Neural progenitor cell (in vitro differentiated cells): ENCODE data around the gene SRSF9. TPM values are rescaled to one million over a fixed set of nuclear protein-coding genes. Genes with fewer than 3 reads are reported as not detected.
"Not testable (repeated sequence)": the region's sequence is repeated elsewhere in the genome, so short reads cannot be mapped to it uniquely, and the experiment has no call there.

Source experiments
- DNase-seq: peaks from one replicate; pipeline ENCODE4 v3.0.0-alpha.2; 2016; ENCODE audit warnings: low spot score
- H2AFZ ChIP-seq: fragments of 200-600 bp; sonication (generic); replicated peaks from 2 replicates; pipeline ENCODE4 v1.6.1; 2016; ENCODE audit warnings: antibody characterized with exemption
- H3F3A ChIP-seq: fragments of 200-600 bp; sonication (generic); 2 replicates; pipeline ENCODE4 v1.6.1; 2016; ENCODE audit warnings: antibody characterized with exemption, low read depth
- H3K27ac ChIP-seq: fragments of 200-600 bp; sonication (generic); 2 replicates; pipeline ENCODE4 v1.5.1; 2016; ENCODE audit warnings: mild to moderate bottlenecking
- H3K27me3 ChIP-seq: fragments of 200-600 bp; sonication (generic); 2 replicates; pipeline ENCODE4 v1.6.1; 2016; ENCODE audit warnings: mild to moderate bottlenecking, moderate library complexity
- H3K36me3 ChIP-seq: fragments of 200-600 bp; sonication (generic); 2 replicates; pipeline ENCODE4 v1.5.1; 2016
- H3K4me1 ChIP-seq: fragments of 200-600 bp; sonication (generic); 2 replicates; pipeline ENCODE4 v1.6.1; 2016; ENCODE audit warnings: mixed run types
- H3K4me2 ChIP-seq: fragments of 200-600 bp; sonication (generic); 2 replicates; pipeline ENCODE4 v1.6.1; 2016
- H3K4me3 ChIP-seq: fragments of 200-600 bp; sonication (generic); 2 replicates; pipeline ENCODE4 v1.5.1; 2016
- H3K79me2 ChIP-seq: fragments of 200-600 bp; sonication (generic); 2 replicates; pipeline ENCODE4 v1.6.1; 2016; ENCODE audit warnings: low read depth
- H3K9ac ChIP-seq: fragments of 200-600 bp; sonication (generic); 2 replicates; pipeline ENCODE4 v1.6.1; 2016
- H3K9me3 ChIP-seq: fragments of 200-600 bp; sonication (generic); 2 replicates; pipeline ENCODE4 v1.5.1; 2016; ENCODE audit warnings: low read depth
- H4K20me1 ChIP-seq: fragments of 200-600 bp; sonication (generic); 2 replicates; pipeline ENCODE4 v1.6.1; 2016; ENCODE audit warnings: low read depth
- H3K27ac Mint-ChIP-seq: 3 replicates; pipeline ENCODE4 v1.8.0; 2021; ENCODE audit warnings: mixed read lengths
- H3K27me3 Mint-ChIP-seq: 2 replicates; pipeline ENCODE4 v1.8.0; 2022; ENCODE audit warnings: low read depth, mild to moderate bottlenecking, inconsistent platforms, moderate library complexity, mixed read lengths; ENCODE audit not compliant: insufficient read depth
- H3K36me3 Mint-ChIP-seq: 3 replicates; pipeline ENCODE4 v1.8.0; 2021; ENCODE audit warnings: mixed read lengths
- H3K4me1 Mint-ChIP-seq: 3 replicates; pipeline ENCODE4 v1.8.0; 2021; ENCODE audit warnings: mixed read lengths
- H3K4me3 Mint-ChIP-seq: 3 replicates; pipeline ENCODE4 v1.8.0; 2021; ENCODE audit warnings: mild to moderate bottlenecking, moderate library complexity, mixed read lengths
- H3K9me3 Mint-ChIP-seq: 3 replicates; pipeline ENCODE4 v1.8.0; 2020; ENCODE audit warnings: mixed read lengths
- EZH2 ChIP-seq: fragments of 200-600 bp; sonication (generic); IDR thresholded peaks from 2 replicates; pipeline ENCODE4 v1.6.1; 2017; ENCODE audit warnings: antibody characterized with exemption, mild to moderate bottlenecking, moderate library complexity
- EZH2phosphoT487 ChIP-seq: fragments of 200-600 bp; sonication (generic); IDR thresholded peaks from 2 replicates; pipeline ENCODE4 v1.6.1; 2017; ENCODE audit warnings: antibody characterized with exemption
- total RNA-seq: library from RNA; depleted of rRNA; stranded (reverse); fragments of >200 nt; gene quantifications from 2 replicates; pipeline ENCODE4 v1.2.3, GENCODE V29; 2015; ENCODE audit warnings: low replicate concordance
- TF ChIP-seq, protein P1 (sequence below): fragments of 200-600 bp; sonication (generic); IDR thresholded peaks from 2 replicates; pipeline ENCODE4 v1.5.1; 2017; ENCODE audit warnings: antibody characterized with exemption, mild to moderate bottlenecking

SRSF9 gene
- total RNA-seq, 1 donor from 2014 or later, result 273 TPM

- H3K36me3 Mint-ChIP-seq, result peaks cover 10% of the 10 kb centered on the region
- no peaks in the 10 kb centered on the region for H3K9me3 Mint-ChIP-seq
- Histone ChIP-seq H3K9me3 (no peaks in the 10 kb centered on the region), H3F3A (peaks cover 35% of the 10 kb centered on the region), H3K36me3 (no peaks in the 10 kb centered on the region), H2AFZ (no peak overlapping the region), H4K20me1 (peaks cover 8% of the 10 kb centered on the region), H3K4me1 (peaks cover 12% of the 10 kb centered on the region), H3K79me2 (peaks cover 76% of the 10 kb centered on the region), H3K9ac (no peak overlapping the region), H3K4me3 (no peak overlapping the region), H3K27ac (no peak overlapping the region), H3K27me3 (no peaks in the 10 kb centered on the region), H3K4me2 (no peak overlapping the region)
- H3K27ac Mint-ChIP-seq, result no peak overlapping the region
- H3K27me3 Mint-ChIP-seq, result peaks cover 2% of the 10 kb centered on the region
- peaks cover 24% of the 10 kb centered on the region for H3K4me1 Mint-ChIP-seq
- TF ChIP-seq EZH2 (no peak), EZH2phosphoT487 (no peak)
- TF ChIP-seq, protein P1, sequence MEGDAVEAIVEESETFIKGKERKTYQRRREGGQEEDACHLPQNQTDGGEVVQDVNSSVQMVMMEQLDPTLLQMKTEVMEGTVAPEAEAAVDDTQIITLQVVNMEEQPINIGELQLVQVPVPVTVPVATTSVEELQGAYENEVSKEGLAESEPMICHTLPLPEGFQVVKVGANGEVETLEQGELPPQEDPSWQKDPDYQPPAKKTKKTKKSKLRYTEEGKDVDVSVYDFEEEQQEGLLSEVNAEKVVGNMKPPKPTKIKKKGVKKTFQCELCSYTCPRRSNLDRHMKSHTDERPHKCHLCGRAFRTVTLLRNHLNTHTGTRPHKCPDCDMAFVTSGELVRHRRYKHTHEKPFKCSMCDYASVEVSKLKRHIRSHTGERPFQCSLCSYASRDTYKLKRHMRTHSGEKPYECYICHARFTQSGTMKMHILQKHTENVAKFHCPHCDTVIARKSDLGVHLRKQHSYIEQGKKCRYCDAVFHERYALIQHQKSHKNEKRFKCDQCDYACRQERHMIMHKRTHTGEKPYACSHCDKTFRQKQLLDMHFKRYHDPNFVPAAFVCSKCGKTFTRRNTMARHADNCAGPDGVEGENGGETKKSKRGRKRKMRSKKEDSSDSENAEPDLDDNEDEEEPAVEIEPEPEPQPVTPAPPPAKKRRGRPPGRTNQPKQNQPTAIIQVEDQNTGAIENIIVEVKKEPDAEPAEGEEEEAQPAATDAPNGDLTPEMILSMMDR, result no peak
- peak overlapping the region; percentile 100 for H3K4me3 Mint-ChIP-seq
- DNase-seq, result no peak
Measured at GRCh38 chr12:120447992-120448391, 21.6 kb downstream of the SRSF9 start.

DNA sequence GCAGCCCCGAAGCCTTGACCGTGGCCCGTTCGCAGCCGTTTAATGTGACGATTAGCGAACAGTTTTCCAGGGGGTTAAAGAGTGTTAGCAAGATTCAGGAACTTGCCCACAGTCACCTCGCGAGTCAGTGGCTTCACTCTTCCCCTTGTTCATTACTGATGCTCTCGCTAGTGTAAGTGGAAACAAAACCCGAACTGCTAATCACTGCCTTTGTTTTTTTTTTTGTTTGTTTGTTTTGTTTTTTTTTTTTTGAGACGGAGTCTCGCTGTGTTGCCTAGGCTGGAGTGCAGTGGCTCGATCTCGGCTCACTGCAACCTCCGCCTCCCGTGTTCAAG is 22.7 kb downstream of the SRSF9 start:
- not testable (repeated sequence) for H3K36me3 ChIP-seq, H3K27me3 Mint-ChIP-seq, H3K9me3 ChIP-seq, H4K20me1 ChIP-seq, H3K27ac Mint-ChIP-seq, H3K9me3 Mint-ChIP-seq, DNase-seq, H3K27me3 ChIP-seq
- Histone ChIP-seq H3K4me1 (peaks cover 12% of the 10 kb centered on the region), H3F3A (peaks cover 38% of the 10 kb centered on the region), H3K4me3 (peak overlapping the region; percentile 75), H3K4me2 (peak overlapping the region; percentile 90), H3K9ac (peak overlapping the region; percentile 71), H2AFZ (peak overlapping the region; percentile 22), H3K79me2 (peaks cover 85% of the 10 kb centered on the region), H3K27ac (peak overlapping the region; percentile 46)
- Mint-ChIP-seq H3K4me3 (peak overlapping the region; percentile 100), H3K36me3 (peaks cover 12% of the 10 kb centered on the region), H3K4me1 (peaks cover 24% of the 10 kb centered on the region)

GRCh38 chr12:120445911-120446843 is 23.4 kb downstream of the SRSF9 start, which contains the start of the genes GATC and TRIAP1:
Gene GATC, plus strand, starts transcription at chr12:120446444. Its CDS starts 37 bp downstream, at chr12:120446481.
Gene TRIAP1, minus strand, starts transcription at chr12:120446384. Its CDS starts 12 bp downstream, at chr12:120446372.
- Histone ChIP-seq H3K9me3 (no peaks in the 10 kb centered on the region), H3K9ac (peak within 1 kb of the TSS; percentile 71), H4K20me1 (peaks cover 8% of the 10 kb centered on the region), H3K27me3 (no peaks in the 10 kb centered on the region), H2AFZ (peak within 1 kb of the TSS; percentile 66), H3K4me3 (peak within 1 kb of the TSS; percentile 75), H3K4me1 (peaks cover 12% of the 10 kb centered on the region), H3K4me2 (peak within 1 kb of the TSS; percentile 90), H3K27ac (peak within 1 kb of the TSS; percentile 46), H3F3A (peaks cover 38% of the 10 kb centered on the region), H3K79me2 (peaks cover 86% of the 10 kb centered on the region), H3K36me3 (no peaks in the 10 kb centered on the region)
- peaks cover 14% of the 10 kb centered on the region for H3K36me3 Mint-ChIP-seq
- H3K27ac Mint-ChIP-seq, result peak within 1 kb of the TSS; percentile 98
- H3K4me3 Mint-ChIP-seq, result peak within 1 kb of the TSS; percentile 100
- no peak for TF ChIP-seq EZH2phosphoT487
- no peak for TF ChIP-seq EZH2
- TF ChIP-seq, protein P1, result no peak
- peak; percentile 93 for DNase-seq
- no peaks in the 10 kb centered on the region for H3K9me3 Mint-ChIP-seq
- peaks cover 24% of the 10 kb centered on the region for H3K4me1 Mint-ChIP-seq
- peaks cover 2% of the 10 kb centered on the region for H3K27me3 Mint-ChIP-seq

DNA sequence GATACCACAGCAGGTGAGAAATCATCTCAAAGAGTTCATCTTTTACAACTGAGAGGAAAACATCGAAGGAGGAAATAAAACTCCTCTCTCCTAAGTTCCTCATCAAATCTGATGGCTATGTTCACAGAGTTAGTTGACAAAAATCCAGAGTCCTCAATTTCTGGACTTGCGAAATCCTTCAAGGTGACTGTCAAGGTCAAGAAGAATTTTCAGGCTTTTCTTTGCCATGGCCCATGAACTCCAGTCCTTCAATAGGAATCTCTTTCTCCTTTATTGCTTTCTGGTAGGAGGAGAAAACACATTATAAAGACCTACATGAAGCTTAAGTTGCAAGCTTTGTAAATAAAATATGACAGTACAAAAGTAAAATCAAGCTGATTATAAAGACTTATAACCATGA is 24.9 kb downstream of the SRSF9 start:
- Mint-ChIP-seq H3K36me3 (peaks cover 14% of the 10 kb centered on the region), H3K4me3 (peak overlapping the region; percentile 100), H3K27me3 (peaks cover 5% of the 10 kb centered on the region), H3K27ac (no peak overlapping the region), H3K4me1 (peaks cover 28% of the 10 kb centered on the region), H3K9me3 (no peaks in the 10 kb centered on the region)
- Histone ChIP-seq H3K27ac (no peak overlapping the region), H3K4me1 (peaks cover 12% of the 10 kb centered on the region), H3K36me3 (no peaks in the 10 kb centered on the region), H3K4me3 (peak overlapping the region; percentile 75), H3K9me3 (no peaks in the 10 kb centered on the region), H3F3A (peaks cover 38% of the 10 kb centered on the region), H3K4me2 (peak overlapping the region; percentile 90), H3K79me2 (peaks cover 90% of the 10 kb centered on the region), H3K27me3 (no peaks in the 10 kb centered on the region), H2AFZ (no peak overlapping the region), H4K20me1 (peaks cover 11% of the 10 kb centered on the region), H3K9ac (no peak overlapping the region)
- no peak for TF ChIP-seq EZH2
- TF ChIP-seq EZH2phosphoT487, result no peak
- TF ChIP-seq, protein P1, result no peak
- no peak for DNase-seq
